ENCODE measurements around the gene HSF4.

HSF4 gene

DNA sequence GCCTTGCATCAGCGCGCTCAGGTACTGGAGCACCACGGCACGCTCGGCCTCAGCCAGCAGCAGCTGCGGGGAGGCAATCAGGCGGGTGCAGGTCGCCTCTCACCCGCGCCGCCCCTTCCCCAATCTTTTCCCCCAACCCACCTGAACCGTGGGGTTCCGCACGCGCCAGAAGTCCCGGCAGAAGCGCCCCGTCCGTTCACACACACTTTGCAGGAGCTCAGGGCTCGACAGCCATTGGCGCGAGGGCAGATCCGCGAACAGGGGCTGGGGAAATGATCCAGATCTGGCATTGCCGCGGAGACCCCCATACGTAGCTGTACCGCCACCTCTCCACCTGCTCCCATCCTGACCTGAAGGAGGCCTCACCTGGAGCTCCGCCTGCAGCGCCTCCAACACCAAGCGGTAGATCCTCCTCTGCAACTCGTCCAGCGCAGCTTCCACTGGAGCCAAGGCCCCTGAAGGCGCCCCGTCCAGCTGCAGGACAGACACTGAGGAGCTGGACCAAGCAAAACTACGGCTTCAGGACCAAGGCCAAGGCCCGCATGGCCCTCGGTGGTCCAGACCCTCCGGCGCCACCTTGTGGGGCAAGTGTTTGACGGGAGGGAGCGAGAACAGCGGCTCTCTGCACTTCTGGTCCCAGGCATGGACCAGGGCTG, 20.6 kb downstream of the HSF4 start:
- peak; percentile 66 for DNase-seq (ENCODE audit: low read depth, low spot score)

DNA sequence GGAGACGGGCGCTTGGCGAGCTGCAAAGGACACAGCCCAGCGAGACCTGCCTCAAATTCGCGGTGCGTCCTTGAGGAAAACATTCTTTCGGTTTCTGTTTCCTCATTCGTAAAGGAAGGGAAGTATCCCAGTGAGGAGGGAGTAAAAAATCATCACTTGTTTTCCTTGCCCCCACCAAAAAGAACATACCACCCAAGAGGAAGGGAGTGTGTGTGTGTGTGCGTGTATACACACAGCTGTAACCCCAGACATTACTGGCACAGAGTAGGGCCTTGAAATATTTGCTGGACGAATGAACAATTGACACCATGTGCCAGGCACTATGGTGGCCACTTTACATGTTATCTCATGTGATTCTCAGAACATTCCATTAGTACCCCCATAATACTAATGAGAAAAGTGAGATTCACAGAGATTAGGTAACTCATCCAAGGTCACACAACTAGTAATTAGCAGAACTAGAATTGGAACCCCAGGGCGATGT, 21.1 kb downstream of the HSF4 start:
- no peak for DNase-seq (ENCODE audit: low read depth, low spot score)

- DNase-seq (ENCODE audit: low read depth, low spot score): no peak
Observed at GRCh38 chr16:67186550-67186950, 22.0 kb downstream of the HSF4 start.

DNA sequence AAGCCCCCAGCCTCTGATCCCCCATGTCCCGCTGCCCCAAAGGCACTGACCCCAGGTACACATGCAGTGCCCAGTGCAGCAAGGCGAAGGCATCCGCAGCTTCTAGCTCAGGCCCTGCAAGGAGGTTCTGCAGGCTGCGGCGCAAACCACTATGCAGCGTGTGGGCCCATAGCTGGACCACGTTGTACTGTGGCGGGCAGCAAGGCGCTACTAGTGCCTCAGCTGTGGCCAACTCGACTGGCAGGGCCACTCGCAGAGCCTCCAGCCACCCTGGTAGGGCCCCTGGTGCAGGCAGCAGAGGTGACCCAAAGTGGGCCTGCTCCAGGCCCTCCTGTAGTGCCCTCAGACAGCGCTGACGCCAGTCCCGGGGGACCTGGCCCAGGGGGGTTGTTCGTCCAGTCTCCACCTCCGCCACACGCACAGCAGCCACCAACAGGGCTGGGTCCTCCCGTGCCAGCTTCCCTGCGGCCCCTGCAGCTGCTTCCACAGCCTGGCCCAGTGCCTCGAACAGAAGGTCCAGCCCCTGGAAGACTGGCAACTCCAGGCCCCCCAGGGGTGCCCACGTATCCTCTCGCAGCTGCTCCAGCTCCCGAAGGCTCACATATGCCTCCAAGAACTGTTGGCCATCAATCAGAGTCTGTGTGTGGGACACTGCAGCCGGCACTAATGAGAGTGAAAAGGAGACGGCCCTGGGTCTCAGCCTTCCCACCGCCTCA, 22.8 kb downstream of the HSF4 start:
- no peak for DNase-seq (ENCODE audit: low read depth, low spot score)

DNA sequence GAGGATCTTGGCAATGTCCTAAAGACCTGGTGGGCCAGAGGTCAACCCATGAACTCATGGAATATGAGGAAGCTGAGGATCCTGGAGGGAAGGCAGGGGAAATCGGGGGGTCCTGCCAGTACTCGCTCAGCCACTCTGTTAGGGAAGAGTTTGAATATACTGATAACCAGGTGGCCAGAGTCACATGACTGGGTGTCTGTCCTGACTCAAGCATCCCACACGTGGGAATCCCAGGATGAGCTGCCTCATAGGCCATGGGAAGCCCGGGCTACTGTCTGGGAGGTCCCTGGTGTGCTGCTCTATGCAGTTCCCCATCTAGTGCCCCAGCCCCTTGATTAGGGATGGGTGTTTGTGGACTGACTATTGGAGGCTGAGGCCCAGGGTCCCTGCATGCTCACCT, 23.8 kb downstream of the HSF4 start:
- no peak for DNase-seq (ENCODE audit: low read depth, low spot score)

DNA sequence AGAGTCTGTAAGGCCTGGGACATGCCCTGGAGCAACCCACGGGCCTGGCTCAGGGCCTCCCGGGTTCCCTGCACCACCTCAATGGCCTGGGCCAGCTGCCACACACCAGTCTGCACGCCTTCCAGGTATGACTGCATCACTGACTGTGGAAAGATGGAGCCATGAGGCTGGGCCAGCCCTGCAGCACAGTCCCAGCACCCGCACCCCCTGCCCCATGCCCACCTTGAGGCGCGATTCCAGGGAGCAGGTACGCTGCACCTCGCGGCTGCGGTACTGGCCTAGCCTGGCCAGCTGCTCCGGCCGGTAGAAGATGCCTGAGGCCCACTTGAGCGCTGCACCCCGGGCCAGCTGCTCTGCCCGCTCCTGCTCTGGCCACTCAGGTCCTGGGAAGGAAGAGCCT, 24.3 kb downstream of the HSF4 start:
- DNase-seq (ENCODE audit: low read depth, low spot score): no peak

GRCh38 chr16:67190041-67190440, 25.5 kb downstream of the HSF4 start, which contains the start of gene EXOC3L1:
Gene EXOC3L1 (minus strand): TSS chr16:67190136. CDS start chr16:67189676, 460 bp downstream.
- DNase-seq (ENCODE audit: low read depth, low spot score): no peak

DNA sequence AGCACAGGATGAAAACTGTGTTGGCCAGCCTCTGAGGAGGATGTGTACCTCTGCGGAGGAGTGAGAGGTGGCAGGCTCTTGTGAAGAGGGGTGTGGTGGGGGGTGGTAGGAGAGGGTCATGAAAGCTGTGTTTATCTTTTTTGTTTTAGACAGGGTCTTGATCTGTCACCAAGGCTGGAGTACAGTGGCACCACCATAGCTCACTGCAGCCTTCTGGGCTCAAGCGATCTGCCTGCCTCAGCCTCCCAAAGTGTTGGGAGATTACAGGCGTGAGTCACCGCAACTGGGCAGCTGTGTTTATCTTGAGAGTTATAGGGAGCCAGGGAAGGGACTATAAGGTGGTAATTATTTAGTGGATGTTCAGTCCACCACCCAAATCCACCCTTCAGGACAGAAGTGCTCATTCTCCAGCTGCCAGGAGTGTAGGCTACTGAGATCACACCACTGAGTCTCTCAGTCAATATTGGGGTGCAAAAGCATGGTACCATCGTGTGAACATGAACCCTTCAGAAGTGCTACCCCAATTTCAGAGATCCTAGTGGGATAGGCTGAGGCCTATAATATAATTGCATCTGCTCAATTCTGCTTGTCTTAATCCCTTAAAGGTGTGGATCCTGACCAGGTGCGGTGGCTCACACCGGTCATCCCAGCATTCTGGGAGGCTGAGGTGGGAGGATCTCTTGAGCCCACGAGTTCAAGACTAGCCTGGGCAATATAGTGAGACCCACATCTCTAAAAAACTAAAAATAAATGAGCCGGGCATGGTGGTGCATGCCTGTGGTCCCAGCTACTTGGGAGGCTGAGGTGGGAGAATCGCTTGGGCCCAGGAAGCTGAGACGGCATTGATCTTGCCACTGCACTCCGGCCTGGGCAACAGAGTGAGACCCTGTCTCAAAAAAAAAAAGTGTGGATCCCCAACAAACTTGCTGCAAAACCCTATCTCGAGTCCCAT, 26.2 kb downstream of the HSF4 start:
- DNase-seq (ENCODE audit: low read depth, low spot score): no peak

DNA sequence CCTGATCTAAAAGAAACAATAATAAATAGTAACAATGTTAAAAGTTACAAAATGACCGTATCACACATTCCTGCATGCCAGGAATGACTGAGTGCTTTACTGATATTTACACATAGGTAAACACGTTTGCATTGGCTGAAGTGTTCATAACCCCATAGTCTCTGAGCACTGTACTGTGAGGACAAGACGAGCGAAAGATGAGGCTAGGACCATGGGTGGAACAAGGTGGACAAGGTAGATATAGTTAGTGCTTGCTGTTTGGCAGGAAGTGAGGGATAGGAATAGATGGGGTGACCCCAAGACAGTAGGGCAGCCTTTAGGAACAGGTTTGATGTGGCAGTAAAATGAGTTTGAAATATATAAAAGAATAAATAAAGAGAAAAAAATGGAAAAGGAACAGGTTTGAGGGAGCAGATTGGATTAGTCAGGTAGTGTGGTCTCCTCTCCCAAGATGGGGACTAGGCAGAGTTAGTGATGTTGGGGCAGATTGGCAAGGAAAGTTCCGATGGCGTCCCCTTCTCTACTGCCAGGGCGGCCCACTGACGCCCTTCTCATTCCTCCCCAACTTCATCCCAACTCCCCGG, 27.0 kb downstream of the HSF4 start:
- DNase-seq (ENCODE audit: low read depth, low spot score): no peak

- peak; percentile 70 for DNase-seq (ENCODE audit: low read depth, low spot score)
Observed at GRCh38 chr16:67191995-67192681, 27.6 kb downstream of the HSF4 start, which contains the start of gene E2F4. Gene E2F4 (plus strand): TSS chr16:67192155. CDS start chr16:67192228, 73 bp downstream.

GRCh38 chr16:67192781-67193361, 28.3 kb downstream of the HSF4 start:
- DNase-seq (ENCODE audit: low read depth, low spot score): no peak

DNA sequence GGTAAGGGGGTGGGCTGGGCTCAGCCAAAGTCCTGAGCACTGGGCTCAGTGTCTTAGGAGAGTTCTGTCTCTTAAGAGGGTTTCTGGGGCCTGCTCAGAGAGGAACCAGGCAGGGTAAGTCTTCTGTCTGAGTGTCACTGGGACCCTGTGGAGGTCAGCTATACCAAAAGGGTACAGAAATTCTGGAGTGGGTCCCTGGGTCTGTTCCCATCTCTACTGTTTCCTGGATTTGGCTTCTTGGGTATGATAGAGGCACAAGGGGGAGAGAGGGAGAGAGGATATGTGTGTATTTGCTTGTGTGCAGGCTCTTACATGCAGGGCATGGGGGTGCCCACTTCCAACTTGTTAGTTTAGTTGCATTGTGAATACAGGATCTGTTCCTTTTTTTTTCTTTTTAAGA, 29.0 kb downstream of the HSF4 start:
- DNase-seq (ENCODE audit: low read depth, low spot score): no peak

- no peak for DNase-seq (ENCODE audit: low read depth, low spot score)
Observed at GRCh38 chr16:67194260-67194659, 29.7 kb downstream of the HSF4 start.

- DNase-seq (ENCODE audit: low read depth, low spot score): no peak
Observed at GRCh38 chr16:67195676-67196075, 31.1 kb downstream of the HSF4 start.

GRCh38 chr16:67196881-67197280, 32.3 kb downstream of the HSF4 start:
- DNase-seq (ENCODE audit: low read depth, low spot score): no peak

GRCh38 chr16:67197704-67198103, 33.2 kb downstream of the HSF4 start:
- no peak for DNase-seq (ENCODE audit: low read depth, low spot score)

- DNase-seq (ENCODE audit: low read depth, low spot score): no peak
Observed at GRCh38 chr16:67198238-67198734, 33.7 kb downstream of the HSF4 start.

GRCh38 chr16:67199011-67199807, 34.7 kb downstream of the HSF4 start, which contains the start of gene ELMO3:
Gene ELMO3 (plus strand): TSS chr16:67199131. CDS start chr16:67199327, 196 bp downstream.
- DNase-seq (ENCODE audit: low read depth, low spot score): no peak

DNA sequence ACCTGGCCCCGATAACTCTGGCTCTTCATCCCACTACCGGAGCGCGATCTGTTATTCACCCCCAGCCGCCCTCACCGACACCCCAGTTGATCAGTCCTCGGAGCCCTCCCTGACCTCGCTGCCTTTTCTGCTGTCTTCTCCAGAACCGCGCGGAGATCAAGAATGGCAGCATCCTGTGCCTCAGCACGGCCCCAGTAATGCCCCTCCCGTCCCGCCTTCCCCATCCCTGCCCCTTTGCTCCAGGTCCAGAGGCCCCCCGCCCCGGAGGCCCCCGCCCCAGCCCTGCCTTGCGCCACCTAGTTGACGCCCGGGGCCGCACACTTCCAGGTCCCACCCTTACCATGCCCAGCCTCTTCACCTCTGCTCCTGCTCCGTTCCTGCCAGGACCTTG, 35.3 kb downstream of the HSF4 start:
- DNase-seq (ENCODE audit: low read depth, low spot score): no peak

Data from brain pericyte (primary cell).